GM18499 (cell line): ENCODE measurements around the gene TWNK.
"Not testable (repeated sequence)": the region's sequence is repeated elsewhere in the genome, so short reads cannot be mapped to it uniquely, and the experiment has no call there.

Source experiments
- ATAC-seq: cut with Tn5 transposase; IDR thresholded peaks from one replicate; pipeline ENCODE4 v1.9.1; 2021; ENCODE audit warnings: moderate number of reproducible peaks; ENCODE audit not compliant: insufficient read depth, unreplicated experiment

TWNK gene

DNA sequence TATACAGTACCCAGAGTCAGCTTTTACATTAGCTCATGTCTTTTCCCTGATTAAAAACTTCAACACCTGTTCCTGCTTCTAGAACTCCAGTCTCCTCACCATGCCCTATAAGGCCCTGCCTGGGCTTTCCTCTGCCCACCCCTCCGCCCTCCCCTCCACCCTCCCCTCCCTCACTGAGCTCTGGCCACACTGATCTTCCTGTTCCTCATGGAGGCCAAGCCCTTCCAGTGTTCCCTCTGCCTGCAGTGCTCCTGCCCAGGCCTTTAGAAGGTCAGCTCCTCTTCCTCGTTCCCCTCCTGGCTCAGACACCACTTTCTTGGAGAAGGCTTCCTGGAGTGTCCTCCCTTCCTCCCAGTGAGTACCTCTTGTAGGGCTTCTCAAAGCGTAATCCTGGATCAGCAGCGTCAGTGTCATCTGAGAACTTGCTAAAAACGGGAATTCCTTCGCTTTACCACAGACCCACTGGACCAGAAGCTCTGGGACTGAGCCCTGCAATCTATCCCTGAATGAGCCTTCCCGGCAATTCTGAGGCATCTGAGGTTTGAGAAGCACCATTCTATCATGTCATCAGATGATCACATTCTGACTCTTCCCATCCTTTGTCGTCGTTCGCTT, 39.9 kb downstream of the TWNK start:
- ATAC-seq = no peak

DNA sequence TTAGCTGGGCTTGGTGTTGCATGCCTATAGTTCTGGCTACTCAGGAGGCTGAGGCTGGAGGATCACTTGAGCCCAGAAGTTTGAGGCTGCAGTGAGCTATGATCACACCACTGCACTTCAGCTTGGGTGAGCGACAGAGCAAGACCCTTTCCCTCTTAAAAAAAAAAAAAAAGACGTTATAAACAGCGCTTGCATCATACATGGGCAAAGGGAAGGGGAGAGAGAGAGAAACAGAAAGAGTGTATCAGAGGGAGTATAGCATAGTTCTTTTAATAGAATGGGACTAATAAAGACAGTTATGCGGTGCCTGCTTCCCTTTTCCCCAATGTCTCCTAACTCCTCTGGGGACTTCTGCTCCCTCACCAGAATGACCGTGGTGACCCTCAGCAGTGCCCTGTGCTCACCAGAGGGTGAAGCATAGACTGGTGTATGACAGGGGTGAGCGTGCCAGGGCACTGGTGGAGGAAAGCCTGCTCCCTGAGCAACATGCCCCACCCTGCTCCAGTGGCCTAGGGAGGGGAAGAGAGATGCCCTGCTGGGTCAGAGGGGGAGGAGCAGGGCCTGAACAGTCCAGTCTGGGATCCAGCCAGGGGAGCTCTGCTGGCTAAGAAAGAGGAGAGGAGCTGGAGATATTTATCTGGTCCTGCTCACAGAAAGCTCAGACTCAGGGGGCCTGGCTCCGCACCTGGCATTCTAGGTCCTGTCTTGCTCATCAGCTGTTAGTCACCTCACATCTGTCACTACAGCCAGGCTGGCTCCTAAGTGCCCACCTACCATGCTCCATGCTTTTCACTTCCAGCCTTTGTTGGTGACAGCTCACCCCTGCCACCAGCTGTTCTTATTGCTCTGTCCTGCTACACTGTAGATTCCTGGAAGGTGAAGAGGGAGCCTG, 41.3 kb downstream of the TWNK start:
- ATAC-seq = no peak

DNA sequence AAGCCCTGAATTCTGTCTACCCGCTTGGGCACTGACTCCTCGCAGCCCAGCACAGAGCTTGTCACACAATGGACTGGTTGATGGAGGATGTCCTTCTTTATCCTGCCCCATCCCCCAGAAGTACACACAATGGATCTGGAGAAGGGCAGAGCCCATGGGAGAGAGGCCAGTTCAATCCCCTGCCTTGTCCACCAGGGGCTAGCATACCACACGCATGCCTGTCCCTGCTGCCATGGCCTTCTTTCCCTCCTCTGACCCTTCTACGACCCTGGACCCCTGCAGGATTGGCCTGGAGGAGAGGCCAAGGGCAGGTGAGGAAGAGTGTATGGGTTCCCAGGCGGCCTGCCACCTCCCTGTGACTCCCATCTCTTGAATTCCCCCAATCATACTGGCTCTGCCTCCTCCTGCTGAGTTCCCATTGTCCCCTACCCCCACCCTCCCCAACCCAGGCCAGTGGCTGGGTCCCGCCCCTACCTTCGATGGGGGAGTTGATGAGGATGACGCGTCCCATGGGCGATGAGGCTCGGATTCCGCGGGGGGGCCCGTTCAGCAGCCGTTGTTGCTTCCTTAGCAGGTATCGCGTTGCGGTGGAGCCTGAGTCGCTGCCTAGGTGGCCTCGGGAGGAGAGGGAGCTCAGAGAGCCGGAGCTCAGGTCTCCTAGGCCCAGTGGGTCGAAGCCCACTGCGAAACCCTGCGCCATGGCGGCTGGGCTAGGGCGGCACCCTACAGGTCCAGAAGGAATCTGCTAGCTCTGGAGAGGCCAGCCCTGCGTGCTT, 42.4 kb downstream of the TWNK start:
- no peak for ATAC-seq

DNA sequence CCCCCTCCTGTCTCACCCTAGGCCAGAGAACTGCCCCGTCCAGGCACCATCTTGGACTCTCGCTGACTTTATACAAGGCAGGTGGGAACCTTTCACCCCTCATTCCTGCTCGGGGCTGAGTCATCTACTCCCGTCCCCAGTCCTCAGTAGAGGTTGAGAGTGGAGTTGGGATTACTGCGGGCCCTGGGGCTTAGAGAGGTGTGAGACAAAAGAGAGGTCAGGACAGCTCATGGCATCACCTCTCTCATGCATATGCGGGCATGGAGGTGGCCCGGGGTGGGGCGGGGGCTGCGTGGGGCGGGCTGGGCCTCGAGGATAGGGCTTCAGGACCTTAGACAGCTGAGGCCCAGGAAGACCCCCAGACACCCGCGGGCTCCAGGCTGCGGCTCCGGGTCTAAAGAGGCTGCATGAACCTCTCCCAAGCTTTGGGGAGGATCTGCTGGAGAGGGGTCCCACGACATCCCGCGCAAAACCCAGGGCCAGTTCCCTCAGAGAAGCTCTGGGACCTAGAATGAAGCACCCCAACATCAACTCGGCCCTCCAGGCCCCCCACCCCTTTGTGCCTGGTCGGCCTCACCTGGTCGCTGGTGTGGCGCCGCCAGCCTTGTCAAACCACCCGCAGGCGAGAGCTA, 43.3 kb downstream of the TWNK start:
- ATAC-seq = no peak

DNA sequence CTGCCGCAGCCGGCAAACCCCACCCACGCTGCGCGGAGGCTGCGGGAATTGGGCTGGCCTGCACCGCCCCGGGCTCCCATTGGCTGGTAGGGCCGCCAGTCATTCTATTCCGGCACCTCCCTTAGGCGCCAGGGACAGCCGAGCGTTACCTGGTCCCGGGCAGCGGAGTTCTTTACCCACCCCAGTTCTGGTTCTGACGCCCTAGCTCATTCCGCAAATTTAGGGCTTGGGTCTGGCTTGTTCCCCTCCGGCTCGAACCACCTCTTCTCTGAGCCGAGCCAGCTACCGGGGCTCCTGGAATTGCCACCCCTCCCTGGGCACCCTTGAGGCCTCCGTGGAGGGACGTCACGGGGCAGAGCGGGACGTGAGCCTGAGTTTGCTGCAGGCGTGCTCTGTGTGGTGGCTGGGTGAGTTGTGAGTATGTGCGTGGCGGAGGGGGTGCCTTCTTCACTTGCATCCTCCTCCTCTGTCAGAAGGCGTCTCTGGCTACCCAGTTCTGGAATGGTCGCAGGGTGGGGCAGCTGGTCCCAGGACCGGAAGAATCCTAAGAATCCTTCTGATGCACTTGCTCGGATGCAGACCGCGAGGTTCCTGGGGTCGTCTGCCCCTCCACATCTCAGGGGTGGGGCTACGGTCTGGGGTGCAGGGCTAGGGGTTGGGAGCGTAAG, 43.9 kb downstream of the TWNK start, which contains the start of the genes PDZD7 and SFXN3:
PDZD7 (minus strand) TSS at position 2 of the 668 bp plus-strand sequence. CDS start 910 bp downstream, outside the sequence.
SFXN3 (plus strand) TSS at position 107 of the 668 bp plus-strand sequence. CDS start 3,461 bp downstream, outside the sequence.
- ATAC-seq = no peak

DNA sequence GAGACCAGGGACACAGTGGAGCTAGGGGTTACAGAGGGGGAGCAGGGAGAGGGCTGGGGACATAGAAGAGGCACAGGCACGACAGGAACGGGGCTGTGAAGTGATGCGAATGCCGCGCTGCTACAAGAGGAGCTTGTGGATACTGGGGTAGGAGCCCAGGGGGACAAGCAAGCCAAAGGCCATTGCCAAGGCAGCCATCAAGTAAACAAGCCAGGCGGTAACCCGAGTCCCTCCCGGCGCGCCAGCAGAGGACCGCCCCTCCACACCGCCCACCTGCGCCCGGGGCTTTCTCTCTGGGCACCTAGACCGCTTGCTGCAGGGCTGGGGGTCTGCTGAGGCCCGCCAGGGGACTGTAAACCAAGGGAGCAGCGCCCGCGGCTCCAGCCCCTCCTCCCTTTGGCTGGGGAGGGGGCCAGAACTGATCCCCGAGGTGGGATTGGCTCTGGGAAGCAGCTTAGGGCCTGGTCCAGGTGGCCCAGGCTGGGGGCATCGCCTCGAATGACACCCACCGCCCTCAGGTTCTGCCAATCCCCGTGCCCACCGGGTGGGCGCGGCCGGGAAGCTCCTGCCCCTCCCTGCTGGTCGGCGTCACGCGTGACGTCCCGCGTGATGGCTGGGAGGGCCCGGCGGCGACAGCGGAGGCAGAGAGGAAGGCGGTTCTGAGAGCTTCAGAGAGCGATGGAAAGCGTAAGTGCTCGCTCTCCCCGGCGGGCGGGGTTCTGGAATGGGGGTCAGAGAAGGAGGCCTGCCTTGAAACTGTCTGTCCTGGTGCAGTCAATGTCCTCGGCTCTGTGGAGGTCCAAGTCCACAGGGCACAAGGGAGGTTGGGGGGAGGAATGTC, 44.7 kb downstream of the TWNK start:
- ATAC-seq = no peak

DNA sequence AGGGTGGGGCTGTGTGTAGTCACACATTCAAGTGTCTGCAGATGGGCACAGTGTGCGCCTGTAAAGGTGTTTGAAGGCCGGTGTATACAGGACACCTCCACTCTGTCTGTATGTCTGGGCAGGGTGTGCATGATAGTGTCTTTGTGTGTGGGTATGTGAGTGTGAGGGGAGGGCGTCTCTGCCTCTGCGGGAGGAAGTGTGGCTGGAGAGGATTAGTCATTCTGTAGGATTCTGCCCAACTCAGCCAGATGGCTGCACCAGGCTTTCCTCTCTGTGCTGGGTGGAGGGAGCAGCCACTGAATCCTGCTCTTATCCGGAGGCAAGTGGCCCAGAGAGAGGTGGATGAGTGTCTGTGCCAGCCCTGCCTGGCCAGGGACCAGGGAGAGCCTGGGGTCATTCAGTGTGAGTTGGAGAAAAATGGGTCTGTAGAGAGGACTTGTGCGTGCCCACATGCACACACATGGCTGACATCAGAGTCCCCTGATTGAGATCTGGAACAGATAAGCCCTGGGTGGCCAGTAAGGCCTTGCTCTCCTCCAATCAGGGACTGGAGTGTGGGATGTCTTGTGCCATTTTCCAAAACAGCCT, 45.4 kb downstream of the TWNK start:
- ATAC-seq = no peak

DNA sequence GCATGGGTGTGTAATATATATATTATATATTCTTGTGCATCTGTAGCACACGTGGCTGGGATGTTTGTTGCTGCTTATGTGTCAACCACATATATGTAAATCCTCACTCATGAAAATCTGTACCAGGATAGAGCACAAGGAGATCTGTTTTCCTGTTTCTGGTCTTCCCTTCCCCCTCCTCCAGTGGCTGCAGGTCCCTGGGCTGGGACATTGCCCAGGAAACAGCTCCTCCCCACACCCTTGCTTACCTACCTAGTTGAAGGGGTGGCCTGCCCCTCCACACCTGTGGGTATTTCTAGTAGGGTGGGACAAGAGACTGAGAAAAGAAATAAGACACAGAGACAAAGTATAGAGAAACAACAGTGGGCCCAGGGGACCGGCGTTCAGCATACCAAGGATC, 45.9 kb downstream of the TWNK start:
- ATAC-seq = no peak

DNA sequence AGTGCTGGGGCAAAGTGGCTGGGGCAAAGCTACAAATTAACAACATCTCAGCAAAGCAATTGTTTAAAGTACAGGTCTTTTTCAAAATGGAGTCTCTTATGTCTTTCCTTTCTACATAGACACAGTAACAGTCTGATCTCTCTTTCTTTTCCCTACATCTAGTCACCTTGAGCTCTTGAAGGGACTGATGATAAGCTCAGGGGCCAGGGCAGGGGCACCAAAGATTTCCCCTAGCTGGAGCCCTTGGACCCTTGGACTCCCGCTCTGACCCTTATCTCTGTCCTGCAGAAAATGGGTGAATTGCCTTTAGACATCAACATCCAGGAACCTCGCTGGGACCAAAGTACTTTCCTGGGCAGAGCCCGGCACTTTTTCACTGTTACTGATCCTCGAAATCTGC, 47.1 kb downstream of the TWNK start:
- ATAC-seq = not testable (repeated sequence)

DNA sequence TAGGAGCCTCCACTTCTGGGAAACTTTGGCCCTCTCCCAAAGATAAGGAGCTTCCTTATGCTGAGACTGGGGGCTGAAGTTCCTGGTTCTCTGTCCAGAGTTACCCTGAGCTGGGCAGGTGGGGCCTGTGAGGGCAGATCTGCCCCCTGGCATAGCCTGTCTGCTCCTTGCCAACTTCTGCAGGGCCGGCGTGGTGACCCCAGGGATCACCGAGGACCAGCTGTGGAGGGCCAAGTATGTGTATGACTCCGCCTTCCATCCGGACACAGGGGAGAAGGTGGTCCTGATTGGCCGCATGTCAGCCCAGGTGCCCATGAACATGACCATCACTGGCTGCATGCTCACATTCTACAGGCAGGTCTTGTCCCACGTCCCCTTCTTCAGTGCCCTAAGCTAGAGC, 48.0 kb downstream of the TWNK start:
- no peak for ATAC-seq

DNA sequence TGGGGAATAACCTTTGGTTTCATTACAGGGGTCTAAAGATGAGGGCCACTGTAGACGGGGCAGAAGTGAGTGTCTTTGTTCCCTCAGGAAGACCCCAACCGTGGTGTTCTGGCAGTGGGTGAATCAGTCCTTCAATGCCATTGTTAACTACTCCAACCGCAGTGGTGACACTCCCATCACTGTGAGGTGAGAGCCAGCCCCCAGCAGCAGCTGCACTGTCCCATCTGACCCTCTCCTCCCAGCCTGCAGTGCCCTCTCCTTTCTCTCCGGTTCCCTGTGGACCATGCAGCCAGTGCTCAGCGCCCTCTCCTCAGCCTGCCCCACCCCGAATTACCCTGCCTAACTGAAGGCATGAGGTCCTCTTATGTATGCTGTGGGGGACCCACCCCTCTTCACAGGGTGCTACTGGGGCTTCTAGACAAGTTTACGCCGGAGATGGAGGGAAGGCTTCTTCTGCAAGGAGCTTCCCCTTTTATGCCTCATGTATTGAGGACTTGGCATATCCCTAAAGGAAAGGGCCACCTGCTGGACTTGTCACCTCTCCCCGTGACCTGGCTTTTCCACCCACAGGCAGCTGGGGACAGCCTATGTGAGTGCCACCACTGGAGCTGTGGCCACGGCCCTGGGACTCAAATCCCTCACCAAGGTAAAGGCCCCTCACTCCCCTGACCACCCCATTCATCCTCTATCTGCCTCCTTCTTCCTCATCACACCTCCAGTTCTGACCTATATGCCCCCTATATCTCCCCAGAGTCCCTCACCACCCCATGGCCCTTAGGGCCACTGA, 48.8 kb downstream of the TWNK start:
- ATAC-seq = no peak

DNA sequence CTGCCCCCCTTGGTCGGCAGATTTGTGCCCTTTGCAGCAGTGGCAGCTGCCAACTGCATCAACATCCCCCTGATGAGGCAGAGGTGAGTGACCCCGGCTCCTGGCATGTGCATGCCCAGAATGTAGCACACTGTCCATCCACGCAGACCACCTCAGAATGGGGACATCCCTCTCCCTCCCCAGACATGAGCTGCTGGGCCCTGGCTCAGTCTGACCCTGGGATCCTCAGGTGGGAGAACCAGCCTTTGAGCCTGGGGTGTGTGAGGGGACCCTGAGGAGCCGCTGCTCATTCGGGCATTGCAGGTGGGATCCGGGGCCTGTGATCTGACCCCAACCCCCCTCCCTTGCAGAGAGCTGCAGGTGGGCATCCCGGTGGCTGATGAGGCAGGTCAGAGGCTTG, 49.4 kb downstream of the TWNK start:
- ATAC-seq = no peak

DNA sequence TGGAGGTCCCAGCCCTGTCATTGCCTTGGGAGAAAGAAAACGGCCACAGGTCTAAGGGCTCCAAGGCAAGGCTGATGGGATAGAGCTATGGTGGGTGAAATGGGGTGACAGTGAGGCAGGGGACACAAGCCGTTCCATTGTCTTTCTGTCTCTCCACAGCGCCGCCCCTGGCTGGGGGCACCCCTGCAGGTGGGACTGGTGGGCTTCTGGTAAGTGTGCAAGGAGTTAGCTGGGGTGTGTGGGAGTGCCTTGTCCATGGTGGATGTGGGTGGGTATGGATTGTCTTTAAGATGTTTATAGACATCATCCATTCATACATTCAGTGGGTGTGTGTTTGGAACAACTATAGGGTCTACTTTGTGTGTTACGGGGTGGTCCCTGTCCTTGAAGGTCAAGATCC, 51.1 kb downstream of the TWNK start:
- ATAC-seq = no peak

DNA sequence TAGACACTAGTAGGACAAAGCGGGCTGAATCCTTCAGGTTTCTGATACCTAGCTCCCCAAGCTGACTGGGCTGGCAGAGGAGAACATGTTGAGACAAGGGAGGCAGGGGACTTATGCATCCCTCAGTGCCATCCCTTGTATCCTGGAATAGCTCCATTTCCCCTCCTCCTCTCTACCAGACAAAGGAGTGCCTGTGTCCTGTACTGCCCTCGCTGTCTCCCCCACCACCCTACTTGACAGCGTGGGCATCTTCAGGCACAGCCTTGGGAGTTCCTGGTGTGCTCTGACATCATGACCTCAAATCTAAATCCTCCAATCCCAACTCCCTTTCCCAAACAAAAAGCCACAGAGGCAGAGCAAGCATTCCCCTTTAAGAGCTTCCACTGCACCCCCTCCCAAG, 52.7 kb downstream of the TWNK start:
- ATAC-seq = no peak

DNA sequence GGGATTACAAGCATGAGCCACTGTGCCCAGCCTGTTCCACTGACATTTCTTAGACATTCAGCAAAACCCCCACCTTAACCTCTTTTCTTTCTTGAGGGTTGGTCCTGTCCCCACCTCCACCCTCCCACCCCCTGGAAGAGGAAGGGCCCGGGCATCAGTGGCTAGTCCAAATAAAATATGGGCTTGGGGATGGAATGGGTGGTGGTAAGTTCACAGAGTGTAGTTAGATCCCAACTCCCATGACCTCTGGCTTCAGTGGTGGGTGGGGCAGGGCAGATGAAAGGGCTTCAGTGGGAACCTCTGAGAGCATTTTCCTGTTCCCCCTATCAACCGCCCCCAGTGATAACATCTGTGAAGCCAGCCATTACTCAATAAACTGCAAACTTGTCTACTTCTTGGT, 53.5 kb downstream of the TWNK start:
- ATAC-seq = no peak

DNA sequence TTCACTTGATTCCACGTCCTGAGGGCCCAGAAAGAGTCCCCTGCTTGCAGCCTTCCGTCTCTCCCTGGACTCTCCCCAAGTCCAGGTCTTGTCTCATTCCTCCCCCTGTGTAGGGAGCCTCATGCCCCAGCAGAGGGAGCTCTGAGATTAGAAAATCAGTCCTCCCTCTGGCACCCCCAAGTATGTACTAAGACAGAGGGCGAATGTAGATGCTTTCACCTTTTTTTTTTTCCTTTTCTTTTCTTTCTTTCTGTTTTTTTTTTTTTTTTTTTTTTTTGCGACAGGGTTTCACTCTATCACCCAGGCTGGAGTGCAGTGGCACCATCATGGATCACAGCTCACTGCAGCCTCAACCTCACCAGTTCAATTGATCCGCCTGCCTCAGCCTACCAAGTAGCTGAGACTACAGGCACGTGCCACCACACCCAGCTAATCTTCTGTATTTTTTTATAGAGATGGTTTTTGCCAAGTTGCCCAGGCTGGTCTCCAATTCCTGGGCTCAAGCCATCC, 54.0 kb downstream of the TWNK start:
- ATAC-seq = no peak

DNA sequence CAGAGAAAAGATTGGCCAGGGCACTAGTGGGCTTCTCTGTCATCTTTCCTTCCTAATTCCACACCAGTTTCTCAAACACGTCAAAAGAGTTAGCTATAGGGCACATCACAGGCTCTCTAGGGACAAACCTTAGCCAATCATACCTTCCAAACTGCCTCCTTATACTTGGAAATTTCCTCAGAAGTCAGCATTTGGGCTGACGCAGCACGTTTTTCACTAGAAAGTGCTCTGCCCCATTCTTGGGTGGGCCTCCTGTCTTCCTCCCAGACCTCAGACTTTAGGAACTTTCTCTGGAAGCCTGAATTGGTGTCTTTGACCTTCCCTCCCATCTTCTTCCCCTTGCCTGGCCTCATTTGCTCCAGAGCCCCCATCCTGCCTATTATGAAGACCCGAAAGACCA, 54.8 kb downstream of the TWNK start:
- ATAC-seq = no peak
